C4-2B (cell line): ENCODE data around the gene GPD1.

Experiments used
- ZFX ChIP-seq: fragments of 450-650 bp; IDR thresholded peaks from 2 replicates; pipeline ENCODE4 v1.6.1; 2017
- TF ChIP-seq, protein P1 (sequence below): fragments of 450-650 bp; conservative IDR thresholded peaks from 2 replicates; pipeline ENCODE4 v1.5.1; 2017; ENCODE audit warnings: mild to moderate bottlenecking

DNA sequence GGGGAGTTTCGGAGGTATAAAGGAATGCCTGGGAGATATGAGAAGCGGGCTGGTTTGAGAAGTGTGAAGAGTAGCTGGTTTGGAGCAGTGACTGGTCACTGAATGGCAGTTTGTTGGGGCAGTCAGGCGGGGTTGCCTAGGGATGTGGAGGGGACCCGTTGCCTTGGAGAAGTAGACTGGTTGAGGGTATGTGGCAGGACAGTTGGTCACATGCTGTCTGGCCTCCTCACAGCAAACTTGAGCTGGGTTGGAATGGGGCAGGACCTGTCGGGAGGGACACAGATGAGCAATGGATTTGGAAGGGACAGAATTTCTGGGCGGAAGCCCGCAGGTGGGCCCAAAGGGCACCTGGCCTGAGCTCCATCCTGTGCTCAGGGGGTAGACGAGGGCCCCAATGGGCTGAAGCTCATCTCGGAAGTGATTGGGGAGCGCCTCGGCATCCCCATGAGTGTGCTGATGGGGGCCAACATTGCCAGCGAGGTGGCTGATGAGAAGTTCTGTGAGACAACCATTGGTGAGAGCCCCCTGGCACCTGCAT, 2.2 kb downstream of the GPD1 start:
- TF ChIP-seq, protein P1, sequence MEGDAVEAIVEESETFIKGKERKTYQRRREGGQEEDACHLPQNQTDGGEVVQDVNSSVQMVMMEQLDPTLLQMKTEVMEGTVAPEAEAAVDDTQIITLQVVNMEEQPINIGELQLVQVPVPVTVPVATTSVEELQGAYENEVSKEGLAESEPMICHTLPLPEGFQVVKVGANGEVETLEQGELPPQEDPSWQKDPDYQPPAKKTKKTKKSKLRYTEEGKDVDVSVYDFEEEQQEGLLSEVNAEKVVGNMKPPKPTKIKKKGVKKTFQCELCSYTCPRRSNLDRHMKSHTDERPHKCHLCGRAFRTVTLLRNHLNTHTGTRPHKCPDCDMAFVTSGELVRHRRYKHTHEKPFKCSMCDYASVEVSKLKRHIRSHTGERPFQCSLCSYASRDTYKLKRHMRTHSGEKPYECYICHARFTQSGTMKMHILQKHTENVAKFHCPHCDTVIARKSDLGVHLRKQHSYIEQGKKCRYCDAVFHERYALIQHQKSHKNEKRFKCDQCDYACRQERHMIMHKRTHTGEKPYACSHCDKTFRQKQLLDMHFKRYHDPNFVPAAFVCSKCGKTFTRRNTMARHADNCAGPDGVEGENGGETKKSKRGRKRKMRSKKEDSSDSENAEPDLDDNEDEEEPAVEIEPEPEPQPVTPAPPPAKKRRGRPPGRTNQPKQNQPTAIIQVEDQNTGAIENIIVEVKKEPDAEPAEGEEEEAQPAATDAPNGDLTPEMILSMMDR, result no peak
- TF ChIP-seq ZFX, result no peak
